Heart right ventricle (tissue), 16 donors: Measurements from ENCODE around the gene ZNF121. TPM values are rescaled to one million over a fixed set of nuclear protein-coding genes. Genes with fewer than 3 reads are reported as not detected.
A peak's percentile ranks its signal among the peaks of the same experiment; 100 is the strongest.
"Not testable (repeated sequence)": the region's sequence is repeated elsewhere in the genome, so short reads cannot be mapped to it uniquely, and the experiment has no call there.

Source experiments
- ATAC-seq, 8 donors: fragments of 200-7000 bp; cut with Tn5 transposase; one replicate each; pipeline ENCODE4 v1.9.1; 2020; ENCODE audit warnings: mild to moderate bottlenecking in 8 of 8, moderate library complexity in 8 of 8, moderate number of reproducible peaks in 1 of 8
- DNase-seq, 2 donors: peaks; one replicate each; pipeline ENCODE4 v3.0.0-alpha.2; 2020
- H3K27ac ChIP-seq, 10 donors: fragments of 200-600 bp; sonication (generic) in 2 of 10; one replicate each; pipeline versions ENCODE4 v1.5.0 to v1.8.0; 2020 to 2022; ENCODE audit warnings: mild to moderate bottlenecking in 3 of 10
- H3K27me3 ChIP-seq, 7 donors: fragments of 200-600 bp; one replicate each; pipeline ENCODE4 v1.8.0; 2021 to 2022; ENCODE audit warnings: mild to moderate bottlenecking in 2 of 7
- H3K36me3 ChIP-seq, 9 donors: fragments of 200-600 bp; sonication (generic) in 1 of 9; one replicate each; pipeline versions ENCODE4 v1.5.0 to v1.8.0; 2020 to 2022; ENCODE audit warnings: mild to moderate bottlenecking in 2 of 9
- H3K4me1 ChIP-seq, 9 donors: fragments of 200-600 bp; sonication (generic) in 1 of 9; one replicate each; pipeline versions ENCODE4 v1.5.0 to v1.8.0; 2020 to 2022; ENCODE audit warnings: mild to moderate bottlenecking in 4 of 9
- H3K4me3 ChIP-seq, 10 donors: fragments of 200-600 bp; sonication (generic) in 2 of 10; one replicate each; pipeline versions ENCODE4 v1.5.0 to v1.8.0; 2020 to 2022; ENCODE audit warnings: mild to moderate bottlenecking in 7 of 10, moderate library complexity in 2 of 10
- H3K9me3 ChIP-seq, 11 donors: fragments of 200-600 bp in 10 of 11; sonication (generic) in 2 of 11; one replicate each; pipeline versions ENCODE4 v1.5.0 to v1.8.0; 2013 to 2022; ENCODE audit warnings: mild to moderate bottlenecking in 2 of 11, control low read depth in 1 of 11, moderate library complexity in 1 of 11
- WGBS, 2 donors: extraction: QIAGEN DNeasy Blood & Tissue Kit; methylation state at CpG; one replicate each; pipeline ENCODE4 v1.1.7; 2013; ENCODE audit warnings: inconsistent platforms in 1 of 2; 5-methylcytosine and 5-hydroxymethylcytosine counted together
- intact Hi-C, 10 donors: fragments of 100-400 bp; cut with DNase I; formaldehyde crosslinking; loops; one replicate each; pipeline versions ENCODE4 v1.11.1 to v1.14.2; 2022
- polyA plus RNA-seq, 2 donors: library from polyadenylated mRNA; stranded (reverse); fragments of 200-250 nt; gene quantifications; one replicate each; pipeline ENCODE4 v1.2.3, GENCODE V29; 2013
- total RNA-seq, 10 donors: library from RNA; stranded (reverse); fragmentation: NEBNext Ultra II Directional in 3 of 10; extraction: Animal tissue kit (Norgen Biotek cat#: 25700) in 3 of 10; gene quantifications; one replicate each; pipeline versions ENCODE4 v1.2.1 to v1.2.4, GENCODE V29; 2021 to 2023
- TF ChIP-seq, protein P1 (sequence below), 9 donors: fragments of 200-600 bp; sonication (generic) in 2 of 9; IDR thresholded peaks; one replicate each; pipeline versions ENCODE4 v1.5.0 to v1.8.0; 2021 to 2022; ENCODE audit warnings: antibody characterized with exemption in 9 of 9, mild to moderate bottlenecking in 5 of 9, moderate library complexity in 1 of 9
- donor health status: Arrhythmogenic right ventricular cardiomyopathy.
- donor health status: ischemic (EF 13 %, LVEDD 7.1; RV severe dilation, severe dysfunction).
- donor health status: healthy with polysubstance abuse.
- donor health status: DM: no; HTN: yes; CAD: no.
- donor health status: DM: no; HTN: no; CAD: no.
- donor health status: ischemic (EF 25% LVEDD 6.9; RV normal size, moderate dysfunction).
- donor health status: ischemic (EF 25% LVEDD 5.7; RV mildly dilated, moderate dysfunction).
- donor health status: healthy.
- donor health status: DM: yes; HTN: yes; CAD: no.
- donor health status: Ischemic cardiomyopathy.
- donor health status: ischemic (EF 35%, LVEDD 5.7; RV mildly dilated, moderate dysfunction).
- donor health status: nonischemic (EF 11% LVEDD 7.7; RV severe dilation, severe dysfunction).
- donor health status: DM: yes; HTN: yes; CAD: no.
- donor health status: PGD.
- donor health status: ischemic (EF 29% LVEDD 5.4; RV normal size, mild dysfunction).
- donor health status: nonischemic (EF 23%, LVEDD 6.1; RV moderate dilation, normal function).

ZNF121 gene
- total and polyA plus RNA-seq, 12 donors, result 3.3 to 22.5 (median 19.0) TPM

DNA sequence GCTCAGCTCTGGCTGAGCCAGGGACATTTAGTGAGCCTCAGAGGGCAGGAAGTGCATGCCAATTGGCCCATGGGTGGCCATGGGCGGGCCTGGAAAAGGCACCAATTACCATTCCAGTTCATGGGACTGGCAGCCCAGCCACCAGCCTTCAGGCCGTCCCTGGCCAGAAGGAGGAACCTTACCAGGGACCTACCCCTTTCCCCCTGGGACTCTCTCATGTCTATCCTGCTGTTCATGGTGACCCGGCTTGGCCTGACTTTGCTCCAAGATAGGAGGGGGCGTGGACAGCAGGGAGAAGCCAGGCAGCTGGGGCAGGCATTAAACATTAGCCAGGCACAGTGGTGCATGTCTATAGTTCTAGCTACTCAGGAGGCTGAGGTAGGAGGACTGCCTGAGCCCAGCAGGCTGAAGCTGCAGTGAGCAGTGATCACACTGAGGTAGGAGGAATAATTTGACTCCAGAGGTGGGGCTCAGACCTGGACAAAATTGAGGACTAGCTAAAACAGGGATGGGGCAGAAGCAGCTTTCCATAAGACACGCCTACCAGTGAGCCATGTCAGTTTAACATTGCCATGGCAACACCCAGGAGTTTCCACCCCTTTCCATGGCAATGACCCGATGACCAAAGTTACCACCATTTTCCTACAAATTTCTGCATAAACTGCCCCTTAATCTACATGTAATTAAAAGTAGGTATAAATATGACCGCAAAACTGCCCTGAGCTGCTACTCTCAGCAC lies 31.6 kb downstream of the ZNF121 start:
- TF ChIP-seq, protein P1, sequence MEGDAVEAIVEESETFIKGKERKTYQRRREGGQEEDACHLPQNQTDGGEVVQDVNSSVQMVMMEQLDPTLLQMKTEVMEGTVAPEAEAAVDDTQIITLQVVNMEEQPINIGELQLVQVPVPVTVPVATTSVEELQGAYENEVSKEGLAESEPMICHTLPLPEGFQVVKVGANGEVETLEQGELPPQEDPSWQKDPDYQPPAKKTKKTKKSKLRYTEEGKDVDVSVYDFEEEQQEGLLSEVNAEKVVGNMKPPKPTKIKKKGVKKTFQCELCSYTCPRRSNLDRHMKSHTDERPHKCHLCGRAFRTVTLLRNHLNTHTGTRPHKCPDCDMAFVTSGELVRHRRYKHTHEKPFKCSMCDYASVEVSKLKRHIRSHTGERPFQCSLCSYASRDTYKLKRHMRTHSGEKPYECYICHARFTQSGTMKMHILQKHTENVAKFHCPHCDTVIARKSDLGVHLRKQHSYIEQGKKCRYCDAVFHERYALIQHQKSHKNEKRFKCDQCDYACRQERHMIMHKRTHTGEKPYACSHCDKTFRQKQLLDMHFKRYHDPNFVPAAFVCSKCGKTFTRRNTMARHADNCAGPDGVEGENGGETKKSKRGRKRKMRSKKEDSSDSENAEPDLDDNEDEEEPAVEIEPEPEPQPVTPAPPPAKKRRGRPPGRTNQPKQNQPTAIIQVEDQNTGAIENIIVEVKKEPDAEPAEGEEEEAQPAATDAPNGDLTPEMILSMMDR (IDR thresholded peaks at IDR 0.05), result no peak
- DNase-seq (no peak), ATAC-seq (no peak)
- Histone ChIP-seq H3K27ac (no peak overlapping the region), H3K36me3 (peaks cover 0 to 9% (median 0%) of the 10 kb centered on the region in 9 donors), H3K9me3 (peaks cover 0 to 92% (median 12%) of the 10 kb centered on the region in 11 donors), H3K27me3 (no peaks in the 10 kb centered on the region), H3K4me1 (no peaks in the 10 kb centered on the region), H3K4me3 (no peak overlapping the region)
- 95 to 96% methylated on average over 7 of the region's 7 CpGs for WGBS, 2 donors
- intact Hi-C loops, result no loop called here

DNA sequence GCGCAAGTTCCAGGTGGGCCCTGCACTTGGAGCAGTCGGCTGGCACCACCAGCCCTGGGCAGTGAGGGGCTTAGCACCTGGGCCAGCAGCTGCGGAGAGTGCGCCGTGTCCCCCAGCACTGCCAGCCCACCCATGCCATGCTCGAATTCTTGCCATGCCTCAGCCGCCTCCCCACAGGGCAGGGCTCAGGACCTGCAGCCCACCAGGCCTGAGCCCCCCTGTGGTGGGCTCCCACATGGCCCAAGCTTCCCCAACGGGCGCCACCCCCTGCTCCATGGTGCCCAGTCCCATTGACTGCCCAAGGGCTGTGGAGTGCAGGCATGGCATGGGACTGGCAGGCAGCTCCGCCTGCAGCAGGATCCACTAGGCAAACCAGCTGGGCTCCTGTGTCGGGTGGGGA lies 36.4 kb downstream of the ZNF121 start:
- ATAC-seq, result no peak

DNA sequence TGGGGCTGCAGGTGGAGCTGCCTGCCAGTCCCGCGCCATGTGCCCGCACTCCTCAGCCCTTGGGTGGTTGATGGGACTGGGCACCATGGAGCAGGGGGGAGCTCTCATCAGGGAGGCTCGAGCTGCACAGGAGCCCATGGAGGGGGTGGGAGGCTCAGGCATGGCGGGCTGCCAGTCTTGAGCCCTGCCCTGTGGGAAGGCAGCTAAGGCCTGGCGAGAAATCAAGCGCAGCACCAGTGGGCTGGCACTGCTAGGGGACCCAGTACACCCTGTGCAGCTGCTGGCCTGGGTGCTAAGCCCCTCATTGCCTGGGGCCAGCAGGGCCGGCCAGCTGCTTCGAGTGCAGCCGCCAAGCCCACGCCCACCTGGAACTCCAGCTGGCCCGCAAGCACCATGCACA lies 43.0 kb downstream of the ZNF121 start:
- H3K27ac ChIP-seq, DNase-seq, ATAC-seq, H3K27me3 ChIP-seq, H3K4me3 ChIP-seq, H3K36me3 ChIP-seq, intact Hi-C loops: not testable (repeated sequence)
- Histone ChIP-seq H3K4me1 (peaks cover 0 to 23% (median 16%) of the 10 kb centered on the region in 9 donors), H3K9me3 (peaks cover 0 to 20% (median 0%) of the 10 kb centered on the region in 11 donors)
- WGBS, 2 donors, result 92 to 94% methylated on average over 12 of the region's 12 CpGs

More for the DNA sequence above, 36.4 kb downstream of the ZNF121 start:
- Histone ChIP-seq H3K27me3 (no peaks in the 10 kb centered on the region), H3K27ac (no peak overlapping the region), H3K9me3 (peaks cover 0 to 57% (median 0%) of the 10 kb centered on the region in 11 donors), H3K4me3 (no peak overlapping the region), H3K36me3 (no peaks in the 10 kb centered on the region), H3K4me1 (no peaks in the 10 kb centered on the region)
- 93 to 94% methylated on average over 10 to 11 of the region's 11 CpGs for WGBS, 2 donors
- intact Hi-C loops, result no loop called here
- TF ChIP-seq, protein P1 (IDR thresholded peaks at IDR 0.05), result no peak
- DNase-seq, result no peak

DNA sequence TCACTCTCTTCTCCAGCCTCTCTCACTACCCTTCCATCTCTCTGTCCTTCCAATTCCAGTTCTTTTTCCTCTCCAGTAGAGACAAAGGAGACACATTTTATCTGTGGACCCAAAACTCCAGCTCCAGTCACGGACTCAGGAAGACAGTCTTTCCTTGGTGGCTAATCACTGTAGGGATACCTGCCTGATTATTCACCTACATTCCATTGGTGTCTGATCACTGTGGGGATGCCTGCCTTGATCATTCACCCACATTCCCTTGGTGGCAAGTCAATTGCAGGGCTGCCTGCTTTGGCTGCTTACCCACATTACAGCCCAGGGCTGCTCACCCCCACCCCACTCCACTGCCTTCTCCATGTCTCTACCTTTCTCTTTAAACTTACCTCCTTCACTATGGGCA lies 44.4 kb downstream of the ZNF121 start:
- not testable (repeated sequence) for H3K27me3 ChIP-seq, ATAC-seq, H3K27ac ChIP-seq, H3K4me3 ChIP-seq, DNase-seq
- WGBS, 2 donors, result 94 to 100% methylated on average over 1 of the region's 1 CpG
- Histone ChIP-seq H3K36me3 (peaks cover 0 to 23% (median 18%) of the 10 kb centered on the region in 9 donors), H3K4me1 (peaks cover 0 to 23% (median 16%) of the 10 kb centered on the region in 9 donors), H3K9me3 (peaks cover 0 to 29% (median 0%) of the 10 kb centered on the region in 11 donors)
- intact Hi-C loops, result loop anchor here in 2 of 10 donors (5.0 to 10.0 kb wide), 2 partner anchors 45 to 228 kb away; partner anchors contain the start of gene ZNF121 (in 1 of the 2)

DNA sequence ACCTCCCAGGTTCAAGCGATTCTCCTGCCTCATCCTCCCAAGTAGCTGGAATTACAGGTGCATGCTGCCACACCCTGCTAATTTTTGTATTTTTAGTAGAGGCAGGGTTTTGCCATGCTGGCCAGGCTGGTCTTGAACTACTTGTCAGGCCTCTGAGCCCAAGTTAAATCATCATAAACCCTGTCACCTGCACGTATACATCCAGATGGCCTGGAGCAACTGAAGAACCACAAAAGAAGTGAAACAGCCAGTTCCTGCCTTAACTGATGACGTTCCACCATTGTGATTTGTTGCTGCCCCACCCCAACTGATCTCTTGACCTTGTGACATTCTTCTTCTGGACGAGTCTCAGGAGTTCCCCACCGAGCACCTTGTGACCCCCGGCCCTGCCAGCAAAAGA lies 45.1 kb downstream of the ZNF121 start:
- Histone ChIP-seq H3K36me3 (peaks cover 0 to 30% (median 25%) of the 10 kb centered on the region in 9 donors), H3K9me3 (peaks cover 0 to 32% (median 4%) of the 10 kb centered on the region in 11 donors), H3K27ac (peak overlapping the region; percentile 92 to 98 (median 95)), H3K4me3 (peak overlapping the region in 9 of 10 donors; percentile 59 to 97 (median 80)), H3K4me1 (peaks cover 0 to 23% (median 16%) of the 10 kb centered on the region in 9 donors)
- H3K27me3 ChIP-seq, DNase-seq, ATAC-seq: not testable (repeated sequence)
- 83 to 85% methylated on average over 6 of the region's 6 CpGs for WGBS, 2 donors
- intact Hi-C loops, result loop anchor here in 2 of 10 donors (5.0 to 10.0 kb wide), 2 partner anchors 46 to 227 kb away; partner anchors contain the start of gene ZNF121 (in 1 of the 2)
